Measurements from ENCODE around the gene OR2G3. TPM values are rescaled to one million over a fixed set of nuclear protein-coding genes. Genes with fewer than 3 reads are reported as not detected.

The OR2G3 gene
- total and polyA plus RNA-seq, 9 of the 15 experiments (the other 6 are each of a cell fraction or from before 2014, with no cell fraction given): not detected

DNA sequence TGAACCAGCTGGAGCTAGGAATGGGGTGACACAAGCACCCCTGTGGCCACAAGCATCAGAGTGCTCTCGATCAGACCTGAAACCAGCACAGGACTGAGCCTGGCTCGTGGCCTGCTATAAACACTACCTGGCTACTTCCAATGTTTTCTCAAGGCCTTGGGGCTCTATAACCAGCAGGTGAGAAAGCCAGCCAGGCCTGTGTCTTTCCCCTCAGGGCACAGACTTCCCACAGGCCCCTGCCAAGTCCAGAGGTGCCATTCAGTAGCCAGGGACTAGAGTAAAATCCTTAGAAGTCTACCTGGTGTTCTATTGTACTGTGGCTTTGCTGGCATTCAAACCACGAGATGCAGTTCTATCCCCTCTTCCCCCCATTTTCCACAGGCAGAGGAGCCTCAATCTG lies 22.6 kb downstream of the OR2G3 start:
- POLR2A ChIA-PET: no interaction called here
- H3K27me3 ChIP-seq (ENCODE audit: control insufficient read depth in 2 of 2, insufficient read depth in 2 of 2, low read length in 2 of 2): no peaks in the 10 kb centered on the region
- FAIRE-seq: no peak
- WGBS (ENCODE audit: insufficient coverage, low coverage, missing lambda C conversion rate): 2% methylated on average over 3 of the region's 3 CpGs
- ATAC-seq: no peak
- no peaks in the 10 kb centered on the region for H3K4me1 ChIP-seq (replicated peaks in 1 of 2; ENCODE audit: control insufficient read depth in 2 of 2, insufficient read depth in 2 of 2, low read length in 2 of 2)
- no TSS peak for BruUV-seq (replicated peaks)
- intact Hi-C loops (cut with micrococcal nuclease): no loop called here
- no peak for TF ChIP-seq ZNF592 (IDR thresholded peaks at IDR 0.05)
- TF ChIP-seq, protein P1, sequence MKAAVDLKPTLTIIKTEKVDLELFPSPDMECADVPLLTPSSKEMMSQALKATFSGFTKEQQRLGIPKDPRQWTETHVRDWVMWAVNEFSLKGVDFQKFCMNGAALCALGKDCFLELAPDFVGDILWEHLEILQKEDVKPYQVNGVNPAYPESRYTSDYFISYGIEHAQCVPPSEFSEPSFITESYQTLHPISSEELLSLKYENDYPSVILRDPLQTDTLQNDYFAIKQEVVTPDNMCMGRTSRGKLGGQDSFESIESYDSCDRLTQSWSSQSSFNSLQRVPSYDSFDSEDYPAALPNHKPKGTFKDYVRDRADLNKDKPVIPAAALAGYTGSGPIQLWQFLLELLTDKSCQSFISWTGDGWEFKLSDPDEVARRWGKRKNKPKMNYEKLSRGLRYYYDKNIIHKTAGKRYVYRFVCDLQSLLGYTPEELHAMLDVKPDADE (conservative IDR thresholded peaks at IDR 0.05; ENCODE audit: control insufficient read depth, low read depth, low read length): no peak
- no peak for TF ChIP-seq MXI1 (IDR thresholded peaks at IDR 0.05; ENCODE audit: low read depth, low read length)
- no peak for TF ChIP-seq ILF3 (IDR thresholded peaks at IDR 0.05; ENCODE audit: borderline replicate concordance)
- TF ChIP-seq, protein P2, sequence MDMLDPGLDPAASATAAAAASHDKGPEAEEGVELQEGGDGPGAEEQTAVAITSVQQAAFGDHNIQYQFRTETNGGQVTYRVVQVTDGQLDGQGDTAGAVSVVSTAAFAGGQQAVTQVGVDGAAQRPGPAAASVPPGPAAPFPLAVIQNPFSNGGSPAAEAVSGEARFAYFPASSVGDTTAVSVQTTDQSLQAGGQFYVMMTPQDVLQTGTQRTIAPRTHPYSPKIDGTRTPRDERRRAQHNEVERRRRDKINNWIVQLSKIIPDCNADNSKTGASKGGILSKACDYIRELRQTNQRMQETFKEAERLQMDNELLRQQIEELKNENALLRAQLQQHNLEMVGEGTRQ (CRISPR knock-in tag; IDR thresholded peaks at IDR 0.05): no peak
- TF ChIP-seq L3MBTL2 (IDR thresholded peaks at IDR 0.05): no peak
- no peak for TF ChIP-seq FOXJ2 (tag; IDR thresholded peaks at IDR 0.05)
- no peak for TF ChIP-seq RFX1 (IDR thresholded peaks at IDR 0.05)
- H3K9ac ChIP-seq (ENCODE audit: insufficient read depth in 1 of 2, low read depth in 2 of 2, low read length in 2 of 2): no peak overlapping the region
- no peaks in the 10 kb centered on the region for H3K9me3 ChIP-seq (replicated peaks; ENCODE audit: control insufficient read depth, insufficient read depth, low read depth, low read length)
- no peaks in the 10 kb centered on the region for H3K9me1 ChIP-seq (ENCODE audit: control insufficient read depth, insufficient read depth, low read length)
- no peaks in the 10 kb centered on the region for H4K20me1 ChIP-seq (replicated peaks; ENCODE audit: control insufficient read depth, insufficient read depth, low read length)
- CTCF ChIA-PET (ENCODE audit: low intra/inter-chr PET ratio): no interaction called here
- no peak overlapping the region for H2AFZ ChIP-seq (ENCODE audit: low read depth, low read length)
- H3K36me3 ChIP-seq (ENCODE audit: control insufficient read depth, insufficient read depth, low read length): no peaks in the 10 kb centered on the region
- in situ Hi-C loops (cut with MboI): no loop called here
- no peak for DNase-seq (ENCODE audit: extremely low read depth in 1 of 4, low spot score in 3 of 4)
- no peak overlapping the region for H3K4me3 ChIP-seq
- H3K27ac ChIP-seq (ENCODE audit: extremely low read depth, low read depth, low read length): no peak overlapping the region
- no peak overlapping the region for H3K4me2 ChIP-seq (ENCODE audit: insufficient read depth, low read length)
- H3K79me2 ChIP-seq (ENCODE audit: control insufficient read depth, insufficient read depth, low read length): no peaks in the 10 kb centered on the region
